Tibial nerve (tissue), 4 donors: Measurements from ENCODE around the gene RIOK2. TPM values are rescaled to one million over a fixed set of nuclear protein-coding genes. Genes with fewer than 3 reads are reported as not detected.

ENCODE experiments used
- DNase-seq, 2 donors: peaks; one replicate each; pipeline ENCODE4 v3.0.0-alpha.2; 2019; ENCODE audit warnings: low spot score in 2 of 2
- H3K27ac ChIP-seq, 4 donors: fragments of 200-600 bp; sonication (generic) in 3 of 4; one replicate each; pipeline ENCODE4 v1.5.1; 2017 to 2019; ENCODE audit warnings: mild to moderate bottlenecking in 1 of 4
- H3K27me3 ChIP-seq, 2 donors: fragments of 200-600 bp; sonication (generic) in 1 of 2; one replicate each; pipeline versions ENCODE4 v1.5.1 to v1.6.0; 2017 to 2019
- H3K36me3 ChIP-seq, 3 donors: fragments of 200-600 bp; sonication (generic); one replicate each; pipeline ENCODE4 v1.5.1; 2018 to 2019
- H3K4me1 ChIP-seq, 4 donors: fragments of 200-600 bp; sonication (generic) in 3 of 4; one replicate each; pipeline ENCODE4 v1.5.1; 2017 to 2019
- H3K4me3 ChIP-seq, 4 donors: fragments of 200-600 bp; sonication (generic) in 3 of 4; one replicate each; pipeline ENCODE4 v1.5.1; 2017 to 2019; ENCODE audit warnings: mild to moderate bottlenecking in 1 of 4, moderate library complexity in 1 of 4
- H3K9me3 ChIP-seq, 4 donors: fragments of 200-600 bp; sonication (generic) in 3 of 4; one replicate each; pipeline ENCODE4 v1.5.1; 2017 to 2019
- EP300 ChIP-seq, 2 donors: sonication (generic); formaldehyde crosslinking; IDR thresholded peaks; one replicate each; pipeline ENCODE4 v1.6.1; 2017; ENCODE audit warnings: antibody characterized with exemption in 2 of 2, mild to moderate bottlenecking in 1 of 2
- POLR2A ChIP-seq, 2 donors: fragments of 450-650 bp; IDR thresholded peaks; one replicate each; pipeline ENCODE4 v1.6.1; 2017; ENCODE audit warnings: antibody characterized with exemption in 2 of 2, mild to moderate bottlenecking in 2 of 2, moderate library complexity in 2 of 2
- WGBS, 2 donors: methylation state at CpG; one replicate each; pipeline ENCODE4 v1.1.5; 2018; 5-methylcytosine and 5-hydroxymethylcytosine counted together
- total RNA-seq, 4 donors: library from RNA; depleted of rRNA; stranded (reverse); fragments of >200 nt; gene quantifications; one replicate each; pipeline ENCODE4 v1.1.0, GENCODE V29; 2016
- TF ChIP-seq, protein P1 (sequence below), 5 experiments: fragments of 200-600 bp in 3 of 5; fragments of 450-650 bp in 2 of 5; sonication (generic) in 3 of 5; IDR thresholded peaks; one replicate each; pipeline ENCODE4 v1.5.1; 2016 to 2019; ENCODE audit warnings: antibody characterized with exemption in 5 of 5, mild to moderate bottlenecking in 3 of 5, moderate library complexity in 2 of 5

The RIOK2 gene
- total RNA-seq, 4 donors from 2014 or later: 16.7 to 44.7 (median 27.3) TPM

DNA sequence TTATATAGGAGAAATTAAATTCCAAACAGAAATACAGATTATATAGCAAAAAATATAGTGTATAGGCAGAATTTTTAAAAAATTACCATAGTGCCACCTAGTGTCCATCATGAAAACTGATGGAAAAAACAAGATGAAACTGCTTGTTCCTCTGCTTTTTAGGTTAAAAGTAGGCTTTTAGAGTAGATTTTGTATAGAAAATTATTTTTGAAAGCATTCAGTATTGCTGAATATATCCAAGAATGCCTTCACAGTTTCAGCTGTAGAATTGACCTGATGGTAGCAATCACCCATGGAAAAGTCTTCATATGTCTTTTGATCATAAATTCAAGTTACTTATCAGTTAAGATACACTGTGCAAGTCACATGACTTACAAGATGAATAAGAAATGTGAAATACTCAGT is 19.7 kb downstream of the RIOK2 start:
- H3K36me3 ChIP-seq: peaks cover 0 to 65% (median 5%) of the 10 kb centered on the region in 3 donors
- no peak overlapping the region for H3K27ac ChIP-seq
- TF ChIP-seq, protein P1, sequence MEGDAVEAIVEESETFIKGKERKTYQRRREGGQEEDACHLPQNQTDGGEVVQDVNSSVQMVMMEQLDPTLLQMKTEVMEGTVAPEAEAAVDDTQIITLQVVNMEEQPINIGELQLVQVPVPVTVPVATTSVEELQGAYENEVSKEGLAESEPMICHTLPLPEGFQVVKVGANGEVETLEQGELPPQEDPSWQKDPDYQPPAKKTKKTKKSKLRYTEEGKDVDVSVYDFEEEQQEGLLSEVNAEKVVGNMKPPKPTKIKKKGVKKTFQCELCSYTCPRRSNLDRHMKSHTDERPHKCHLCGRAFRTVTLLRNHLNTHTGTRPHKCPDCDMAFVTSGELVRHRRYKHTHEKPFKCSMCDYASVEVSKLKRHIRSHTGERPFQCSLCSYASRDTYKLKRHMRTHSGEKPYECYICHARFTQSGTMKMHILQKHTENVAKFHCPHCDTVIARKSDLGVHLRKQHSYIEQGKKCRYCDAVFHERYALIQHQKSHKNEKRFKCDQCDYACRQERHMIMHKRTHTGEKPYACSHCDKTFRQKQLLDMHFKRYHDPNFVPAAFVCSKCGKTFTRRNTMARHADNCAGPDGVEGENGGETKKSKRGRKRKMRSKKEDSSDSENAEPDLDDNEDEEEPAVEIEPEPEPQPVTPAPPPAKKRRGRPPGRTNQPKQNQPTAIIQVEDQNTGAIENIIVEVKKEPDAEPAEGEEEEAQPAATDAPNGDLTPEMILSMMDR (IDR thresholded peaks at IDR 0.05): peak; percentile 42 to 58 (median 51)
- no peak for TF ChIP-seq EP300 (IDR thresholded peaks at IDR 0.05)
- H3K27me3 ChIP-seq: no peaks in the 10 kb centered on the region
- H3K9me3 ChIP-seq: peaks cover 0 to 5% (median 0%) of the 10 kb centered on the region in 4 donors
- DNase-seq: no peak
- H3K4me1 ChIP-seq: peaks cover 0 to 16% (median 0%) of the 10 kb centered on the region in 4 donors
- H3K4me3 ChIP-seq: no peak overlapping the region

DNA sequence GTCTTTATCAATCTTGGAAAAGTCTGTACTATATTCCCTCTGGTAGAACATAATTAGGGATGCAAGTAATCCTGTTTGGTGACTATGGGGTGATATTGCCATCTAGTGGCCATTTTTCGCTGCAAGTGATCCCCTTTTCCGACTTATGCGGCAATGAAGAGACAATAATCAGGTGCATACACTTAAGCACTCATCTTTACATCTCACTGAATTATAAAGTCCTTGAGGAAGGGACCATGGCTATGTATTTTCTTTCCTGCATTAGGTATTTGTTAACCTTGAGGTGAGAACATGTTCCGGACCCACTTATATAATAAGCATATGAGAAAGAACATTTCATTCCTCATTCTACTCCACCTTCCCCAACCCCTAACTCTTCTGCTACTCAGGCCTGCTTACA is 21.0 kb downstream of the RIOK2 start:
- peak in 1 of 2 donors; percentile 81 for DNase-seq
- WGBS, 2 donors: 26 to 27% methylated on average over 4 of the region's 4 CpGs
- TF ChIP-seq, protein P1 (IDR thresholded peaks at IDR 0.05): peak; percentile 76 to 88 (median 79)
- TF ChIP-seq POLR2A (IDR thresholded peaks at IDR 0.05): no peak
- Histone ChIP-seq H3K4me1 (peaks cover 0 to 8% (median 0%) of the 10 kb centered on the region in 4 donors), H3K27ac (no peak overlapping the region), H3K4me3 (no peak overlapping the region), H3K36me3 (peaks cover 0 to 60% (median 5%) of the 10 kb centered on the region in 3 donors), H3K9me3 (peaks cover 0 to 18% (median 2%) of the 10 kb centered on the region in 4 donors), H3K27me3 (no peaks in the 10 kb centered on the region)

DNA sequence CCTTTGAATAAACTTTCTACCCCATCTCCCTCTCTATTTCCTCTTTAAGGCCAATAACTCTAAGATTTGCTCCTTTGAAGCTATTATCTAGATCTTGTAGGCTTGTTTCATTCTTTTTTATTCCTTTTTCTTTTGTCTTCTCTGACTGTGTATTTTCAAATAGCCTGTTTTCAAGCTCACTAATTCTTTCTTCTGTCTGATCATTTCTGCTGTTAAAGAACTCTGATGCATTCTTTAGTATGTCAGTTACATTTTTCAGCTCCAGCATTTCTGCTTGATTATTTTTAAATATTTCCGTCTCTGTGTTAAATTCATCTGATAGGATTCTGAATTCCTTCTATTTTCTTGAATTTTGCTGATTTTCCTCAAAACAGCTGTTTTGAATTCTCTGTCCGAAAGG is 25.4 kb downstream of the RIOK2 start:
- H3K36me3 ChIP-seq: peaks cover 0 to 40% (median 0%) of the 10 kb centered on the region in 3 donors
- no peaks in the 10 kb centered on the region for H3K27me3 ChIP-seq
- H3K4me3 ChIP-seq: no peak overlapping the region
- H3K27ac ChIP-seq: no peak overlapping the region
- no peak for TF ChIP-seq POLR2A (IDR thresholded peaks at IDR 0.05)
- TF ChIP-seq EP300 (IDR thresholded peaks at IDR 0.05): no peak
- TF ChIP-seq, protein P1 (IDR thresholded peaks at IDR 0.05): no peak
- WGBS, 2 donors: 94 to 98% methylated on average over 2 of the region's 2 CpGs
- DNase-seq: no peak
- H3K4me1 ChIP-seq: peaks cover 0 to 5% (median 0%) of the 10 kb centered on the region in 4 donors
- H3K9me3 ChIP-seq: peaks cover 0 to 19% (median 2%) of the 10 kb centered on the region in 4 donors

DNA sequence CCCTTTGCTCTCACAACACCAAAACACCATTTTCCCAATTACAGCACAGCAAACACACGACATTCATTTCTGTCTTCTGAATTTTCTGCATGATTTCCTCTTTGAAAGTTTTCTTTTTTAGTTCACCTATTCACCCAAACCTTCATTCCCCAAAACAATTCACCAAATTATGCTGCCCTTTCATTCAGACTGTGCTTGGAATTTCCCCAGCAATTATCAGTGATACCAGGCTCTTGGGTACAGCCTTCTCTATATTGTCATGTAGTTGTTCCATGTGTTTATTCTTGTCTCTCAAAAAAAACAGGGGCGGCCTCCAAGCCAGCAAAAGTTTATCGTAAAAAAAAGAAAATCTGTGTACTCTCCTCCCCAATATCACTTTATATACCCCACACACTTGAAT is 31.7 kb downstream of the RIOK2 start:
- TF ChIP-seq EP300 (IDR thresholded peaks at IDR 0.05): no peak
- no peak for TF ChIP-seq POLR2A (IDR thresholded peaks at IDR 0.05)
- TF ChIP-seq, protein P1 (IDR thresholded peaks at IDR 0.05): no peak
- H3K4me1 ChIP-seq: no peaks in the 10 kb centered on the region
- WGBS, 2 donors: 87 to 94% methylated on average over 3 of the region's 3 CpGs
- no peaks in the 10 kb centered on the region for H3K36me3 ChIP-seq
- no peak overlapping the region for H3K4me3 ChIP-seq
- H3K27me3 ChIP-seq: no peaks in the 10 kb centered on the region
- DNase-seq: no peak
- H3K27ac ChIP-seq: no peak overlapping the region
- H3K9me3 ChIP-seq: no peaks in the 10 kb centered on the region

DNA sequence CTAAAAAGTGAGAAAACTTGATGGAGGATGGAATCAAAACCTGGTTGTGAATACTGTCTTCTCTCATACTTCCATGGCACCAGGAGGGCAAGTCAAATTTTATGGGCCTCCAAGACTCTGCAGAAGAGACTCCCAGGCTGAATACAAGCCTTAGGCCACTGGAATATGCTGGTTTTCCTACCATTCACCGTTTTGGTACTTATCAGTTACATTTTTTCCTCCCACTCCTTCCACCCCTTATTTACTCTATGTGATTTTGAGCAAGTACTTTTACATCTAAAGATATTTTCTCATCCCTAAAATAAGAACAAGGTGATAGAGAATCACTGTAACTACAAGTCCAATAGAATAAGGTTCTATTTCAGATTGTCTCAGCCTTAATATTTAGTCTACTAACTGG is 32.6 kb downstream of the RIOK2 start:
- TF ChIP-seq POLR2A (IDR thresholded peaks at IDR 0.05) (no peak), EP300 (IDR thresholded peaks at IDR 0.05) (no peak)
- TF ChIP-seq, protein P1 (IDR thresholded peaks at IDR 0.05): no peak

More for the DNA sequence above, 32.6 kb downstream of the RIOK2 start:
- no peaks in the 10 kb centered on the region for H3K4me1 ChIP-seq
- no peak for DNase-seq
- 54 to 67% methylated on average over 1 of the region's 1 CpG for WGBS, 2 donors
- H3K9me3 ChIP-seq: no peaks in the 10 kb centered on the region
- no peaks in the 10 kb centered on the region for H3K36me3 ChIP-seq
- no peaks in the 10 kb centered on the region for H3K27me3 ChIP-seq
- H3K27ac ChIP-seq: no peak overlapping the region
- H3K4me3 ChIP-seq: no peak overlapping the region
